IPS DF 6.9 (cell line): Measurements from ENCODE around the gene CCDC74A.
A peak's percentile ranks its signal among the peaks of the same experiment; 100 is the strongest.
"Not testable (repeated sequence)": the region's sequence is repeated elsewhere in the genome, so short reads cannot be mapped to it uniquely, and the experiment has no call there.

ENCODE experiments used
- DNase-seq: peaks from one replicate; pipeline ENCODE4 v3.0.0-alpha.2; 2013; ENCODE audit warnings: low read depth, low spot score
- H3K27ac ChIP-seq: one replicate; pipeline ENCODE4 v1.5.1; 2013; ENCODE audit warnings: low read length, control low read depth
- H3K27me3 ChIP-seq: 2 replicates; pipeline ENCODE4 v1.6.1; 2013; ENCODE audit warnings: mild to moderate bottlenecking, low read length; ENCODE audit not compliant: control insufficient read depth, insufficient read depth
- H3K36me3 ChIP-seq: 2 replicates; pipeline ENCODE4 v1.6.1; 2013; ENCODE audit warnings: low read length; ENCODE audit not compliant: control insufficient read depth, insufficient read depth
- H3K4me1 ChIP-seq: 2 replicates; pipeline ENCODE4 v1.6.1; 2013; ENCODE audit warnings: low read length; ENCODE audit not compliant: control insufficient read depth, insufficient read depth
- H3K4me3 ChIP-seq: 2 replicates; pipeline ENCODE4 v1.5.1; 2013; ENCODE audit warnings: mild to moderate bottlenecking, low read length
- H3K9me3 ChIP-seq: 2 replicates; pipeline ENCODE4 v1.6.1; 2013; ENCODE audit warnings: low read length, inconsistent platforms; ENCODE audit not compliant: control insufficient read depth, insufficient read depth
- WGBS: extraction: QIAGEN DNeasy Blood & Tissue Kit; methylation state at CpG from one replicate; pipeline ENCODE4 v1.1.7; 2013; ENCODE audit warnings: mixed read lengths, missing lambda C conversion rate; ENCODE audit not compliant: insufficient read length, insufficient coverage; 5-methylcytosine and 5-hydroxymethylcytosine counted together

CCDC74A gene

DNA sequence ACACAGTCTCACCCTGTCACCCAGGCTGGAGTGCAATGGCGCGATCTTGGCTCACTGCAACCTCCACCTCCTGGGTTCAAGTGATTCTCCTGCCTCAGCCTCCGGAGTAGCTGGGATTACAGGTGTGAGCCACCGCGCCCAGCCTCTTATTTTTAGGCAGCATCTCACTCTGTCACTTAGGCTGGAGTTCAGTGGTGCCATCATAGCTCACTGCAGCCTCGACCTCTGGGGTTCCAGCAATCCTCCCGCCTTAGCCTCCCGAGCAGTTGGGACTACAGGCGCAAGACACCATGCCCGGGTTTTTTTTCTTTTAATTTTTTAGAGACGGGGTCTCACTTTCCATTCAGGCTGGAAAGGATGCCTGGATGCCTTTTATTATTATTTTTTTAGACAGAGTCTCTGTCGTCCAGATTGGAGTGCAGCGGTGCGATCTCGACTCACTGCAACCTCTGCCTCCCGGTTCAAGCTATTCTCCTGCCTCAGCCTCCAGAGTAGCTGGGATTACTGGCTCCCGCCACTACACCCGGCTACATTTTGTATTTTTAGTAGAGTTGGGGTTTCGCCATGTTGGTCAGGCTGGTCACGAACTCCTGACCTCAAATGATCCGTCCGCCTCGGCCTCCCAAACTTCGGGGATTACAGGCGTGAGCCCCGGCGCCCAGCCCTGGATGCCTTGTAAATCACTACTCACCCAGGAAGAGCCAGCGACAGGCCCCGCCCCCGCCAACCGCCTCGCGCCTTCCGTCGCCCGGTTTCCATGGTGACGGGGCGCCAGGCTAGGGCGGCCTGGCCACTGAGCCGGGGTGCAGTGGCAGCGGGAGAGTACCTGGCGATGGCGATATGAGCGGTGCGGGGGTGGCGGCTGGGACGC is at the start of gene CCDC74A:
Gene CCDC74A, plus strand, starts transcription at position 758 of the 871 bp plus-strand sequence. Its CDS starts 83 bp downstream, at position 841.
- H3K4me3 ChIP-seq = peak within 1 kb of the TSS; percentile 53; the same call in 1 of the 2 replicates
- not testable (repeated sequence) for H3K9me3 ChIP-seq, H3K27me3 ChIP-seq, H3K27ac ChIP-seq, H3K36me3 ChIP-seq, DNase-seq, H3K4me1 ChIP-seq
- no CpG with 5 or more reads among the region's 47 CpGs for WGBS

DNA sequence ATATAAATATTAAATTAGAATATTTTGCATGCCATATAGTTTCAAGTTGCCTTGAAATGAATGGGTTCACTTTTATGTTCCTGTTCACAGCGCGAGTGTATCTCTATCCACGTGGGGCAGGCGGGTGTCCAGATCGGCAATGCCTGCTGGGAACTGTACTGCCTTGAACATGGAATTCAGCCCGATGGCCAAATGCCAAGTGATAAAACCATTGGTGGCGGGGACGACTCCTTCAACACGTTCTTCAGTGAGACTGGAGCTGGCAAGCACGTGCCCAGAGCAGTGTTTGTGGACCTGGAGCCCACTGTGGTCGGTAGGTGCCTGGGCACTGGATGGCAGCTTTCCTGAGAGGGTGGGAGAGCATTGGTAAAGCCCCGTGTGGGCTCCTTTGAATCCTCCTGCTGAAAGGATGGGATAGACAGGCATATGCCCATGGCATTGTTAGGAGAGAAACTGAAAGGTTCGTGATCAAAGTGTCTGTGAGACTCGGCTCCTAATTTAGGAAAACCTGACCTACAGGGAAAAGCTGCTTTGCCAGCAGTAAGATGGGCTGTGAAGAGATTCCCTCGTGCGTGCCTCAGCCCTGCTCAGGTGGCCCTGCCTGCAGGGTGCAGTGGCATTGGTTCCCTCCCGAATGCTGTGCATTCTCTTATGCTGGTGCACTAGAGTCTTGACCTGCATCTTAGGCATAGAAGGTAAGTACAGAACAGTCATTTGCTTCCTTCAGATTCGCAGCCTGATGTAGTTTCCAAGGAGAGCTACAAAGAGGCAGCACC is 49.4 kb upstream of the CCDC74A start:
- not testable (repeated sequence) for H3K9me3 ChIP-seq, H3K27ac ChIP-seq, H3K36me3 ChIP-seq, H3K27me3 ChIP-seq, H3K4me1 ChIP-seq, H3K4me3 ChIP-seq, DNase-seq
- no CpG with 5 or more reads among the region's 18 CpGs for WGBS

DNA sequence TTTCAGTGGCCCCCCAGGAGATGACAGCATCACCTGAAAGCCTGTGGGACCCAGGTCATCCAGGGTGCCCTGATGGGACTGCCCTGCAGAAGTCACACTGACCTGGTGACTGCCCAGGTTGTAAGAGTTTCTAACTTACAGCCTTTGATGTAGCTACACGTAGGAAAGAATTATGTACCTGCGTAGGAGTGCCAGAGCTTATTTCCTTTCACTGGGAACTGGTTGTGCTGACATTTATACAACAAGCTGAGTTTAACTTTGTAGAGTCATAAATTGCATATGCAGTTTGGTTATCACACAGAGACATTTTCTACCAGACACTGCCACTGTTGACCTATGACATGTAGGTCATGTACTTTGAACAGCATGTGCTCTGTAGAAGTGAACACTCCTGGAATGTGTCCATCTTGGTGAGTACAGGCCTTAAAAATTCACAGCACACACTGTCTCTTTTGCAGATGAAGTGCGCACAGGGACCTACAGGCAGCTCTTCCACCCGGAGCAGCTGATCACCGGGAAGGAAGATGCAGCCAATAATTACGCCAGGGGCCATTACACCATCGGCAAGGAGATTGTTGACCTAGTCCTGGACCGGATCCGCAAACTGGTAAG is 48.7 kb upstream of the CCDC74A start:
- not testable (repeated sequence) for H3K9me3 ChIP-seq, H3K27me3 ChIP-seq, H3K27ac ChIP-seq, H3K36me3 ChIP-seq, H3K4me3 ChIP-seq, DNase-seq, H3K4me1 ChIP-seq
- WGBS = no CpG with 5 or more reads among the region's 9 CpGs

DNA sequence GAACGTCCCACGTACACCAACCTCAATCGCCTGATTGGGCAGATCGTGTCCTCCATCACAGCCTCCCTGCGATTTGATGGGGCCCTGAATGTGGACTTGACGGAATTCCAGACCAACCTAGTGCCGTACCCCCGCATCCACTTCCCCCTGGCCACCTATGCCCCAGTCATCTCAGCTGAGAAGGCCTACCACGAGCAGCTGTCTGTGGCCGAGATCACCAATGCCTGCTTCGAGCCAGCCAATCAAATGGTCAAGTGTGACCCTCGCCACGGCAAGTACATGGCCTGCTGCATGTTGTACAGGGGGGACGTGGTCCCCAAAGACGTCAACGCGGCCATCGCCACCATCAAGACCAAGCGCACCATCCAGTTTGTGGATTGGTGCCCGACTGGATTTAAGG is 47.3 kb upstream of the CCDC74A start:
- H3K4me1 ChIP-seq, H3K36me3 ChIP-seq, DNase-seq, H3K27me3 ChIP-seq, H3K27ac ChIP-seq, H3K9me3 ChIP-seq, H3K4me3 ChIP-seq: not testable (repeated sequence)
- no CpG with 5 or more reads among the region's 20 CpGs for WGBS

DNA sequence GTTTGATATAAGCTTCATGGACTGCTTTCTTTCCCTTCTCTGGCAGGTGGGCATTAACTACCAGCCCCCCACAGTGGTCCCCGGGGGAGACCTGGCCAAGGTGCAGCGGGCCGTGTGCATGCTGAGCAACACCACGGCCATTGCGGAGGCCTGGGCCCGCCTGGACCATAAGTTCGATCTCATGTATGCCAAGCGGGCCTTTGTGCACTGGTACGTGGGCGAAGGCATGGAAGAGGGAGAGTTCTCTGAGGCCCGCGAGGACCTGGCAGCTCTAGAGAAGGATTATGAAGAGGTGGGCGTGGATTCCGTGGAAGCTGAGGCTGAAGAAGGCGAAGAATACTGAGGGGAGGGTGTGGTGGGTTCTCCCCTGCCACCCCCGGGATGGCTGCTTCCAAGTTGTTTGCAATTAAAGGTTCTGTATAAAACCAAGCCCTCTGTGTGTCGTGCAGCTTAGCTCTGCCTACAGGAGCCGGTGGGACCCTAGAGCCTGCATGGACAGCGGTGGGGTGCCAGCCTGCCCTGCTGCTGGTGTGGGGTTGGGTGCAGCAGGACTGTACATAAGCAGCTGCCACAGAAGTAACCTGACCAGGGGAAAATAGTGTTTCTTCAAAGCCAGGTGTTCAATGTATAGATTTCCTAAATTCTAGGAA is 45.1 kb upstream of the CCDC74A start:
- H3K4me1 ChIP-seq, H3K4me3 ChIP-seq, H3K36me3 ChIP-seq, DNase-seq, H3K27ac ChIP-seq, H3K27me3 ChIP-seq, H3K9me3 ChIP-seq: not testable (repeated sequence)
- no CpG with 5 or more reads among the region's 19 CpGs for WGBS

DNA sequence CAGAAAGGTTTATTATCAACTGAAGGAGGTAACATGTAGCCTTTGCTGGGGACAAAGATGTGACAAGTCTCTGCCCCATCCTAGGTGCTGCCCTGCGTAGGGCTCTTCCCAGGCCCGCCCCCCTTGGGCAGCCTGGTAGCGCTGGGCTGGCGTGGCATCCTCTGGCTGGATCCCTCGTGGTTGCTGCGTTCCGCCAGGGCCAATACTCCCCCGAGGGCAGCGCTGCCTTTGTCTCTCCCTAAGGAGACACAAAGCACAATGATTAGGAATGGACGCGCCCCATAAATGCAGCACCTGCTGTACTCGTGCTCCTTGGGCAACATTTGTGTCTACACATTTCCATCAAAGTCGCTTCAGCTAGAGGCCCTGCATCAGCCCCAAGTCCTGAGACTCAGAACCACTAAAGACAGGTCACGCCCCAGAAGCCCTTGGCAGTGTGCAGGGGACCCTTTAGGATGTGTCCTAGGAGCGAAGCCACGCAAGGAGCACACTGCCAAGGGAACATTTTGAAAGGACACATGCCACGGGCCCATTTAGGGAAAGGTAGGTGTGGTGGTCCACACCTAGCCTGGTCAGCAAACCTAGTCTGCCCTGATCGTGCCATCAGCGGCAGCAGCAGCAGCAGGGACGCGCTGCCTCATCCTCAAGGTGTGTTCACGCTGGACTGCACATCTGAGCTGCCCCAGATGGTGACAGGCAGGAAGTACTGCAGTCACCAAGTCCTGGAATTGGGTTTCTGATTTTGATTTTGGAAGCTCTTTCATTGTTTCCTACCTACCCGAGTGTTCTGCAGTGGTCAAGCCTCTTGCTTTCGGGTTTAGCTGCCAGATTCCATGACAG is 43.5 kb upstream of the CCDC74A start:
- not testable (repeated sequence) for H3K36me3 ChIP-seq, H3K4me3 ChIP-seq, DNase-seq, H3K27me3 ChIP-seq, H3K27ac ChIP-seq, H3K4me1 ChIP-seq, H3K9me3 ChIP-seq
- WGBS = no CpG with 5 or more reads among the region's 24 CpGs

DNA sequence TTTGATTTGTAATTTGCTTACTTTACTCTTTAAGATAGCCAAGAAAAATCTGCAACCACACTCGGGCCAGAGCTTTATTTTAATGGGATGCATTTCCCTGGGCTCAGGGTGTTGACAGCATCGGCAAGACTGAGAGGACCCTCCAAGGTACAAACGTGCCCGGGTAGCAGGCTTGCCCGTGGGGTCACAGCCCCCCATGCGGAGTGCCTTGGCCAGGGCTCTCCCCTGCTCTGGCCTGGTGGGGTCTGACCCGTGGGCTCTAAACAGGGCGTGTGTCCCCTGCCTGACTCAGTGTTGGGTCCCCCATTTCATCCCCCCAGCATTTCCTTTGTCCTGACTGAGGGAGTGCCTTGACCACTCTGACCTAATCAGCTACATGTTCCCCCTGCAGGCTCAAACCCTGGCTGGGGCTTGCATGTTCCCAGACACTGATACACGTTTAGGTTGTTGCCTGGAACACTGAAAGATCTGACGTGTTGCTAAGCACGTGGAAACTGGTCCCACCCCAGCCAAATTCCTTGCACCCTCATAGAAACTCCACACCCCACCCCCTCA is 42.7 kb upstream of the CCDC74A start:
- no CpG with 5 or more reads among the region's 11 CpGs for WGBS
- not testable (repeated sequence) for DNase-seq, H3K4me1 ChIP-seq, H3K27ac ChIP-seq, H3K9me3 ChIP-seq, H3K36me3 ChIP-seq, H3K4me3 ChIP-seq, H3K27me3 ChIP-seq

DNA sequence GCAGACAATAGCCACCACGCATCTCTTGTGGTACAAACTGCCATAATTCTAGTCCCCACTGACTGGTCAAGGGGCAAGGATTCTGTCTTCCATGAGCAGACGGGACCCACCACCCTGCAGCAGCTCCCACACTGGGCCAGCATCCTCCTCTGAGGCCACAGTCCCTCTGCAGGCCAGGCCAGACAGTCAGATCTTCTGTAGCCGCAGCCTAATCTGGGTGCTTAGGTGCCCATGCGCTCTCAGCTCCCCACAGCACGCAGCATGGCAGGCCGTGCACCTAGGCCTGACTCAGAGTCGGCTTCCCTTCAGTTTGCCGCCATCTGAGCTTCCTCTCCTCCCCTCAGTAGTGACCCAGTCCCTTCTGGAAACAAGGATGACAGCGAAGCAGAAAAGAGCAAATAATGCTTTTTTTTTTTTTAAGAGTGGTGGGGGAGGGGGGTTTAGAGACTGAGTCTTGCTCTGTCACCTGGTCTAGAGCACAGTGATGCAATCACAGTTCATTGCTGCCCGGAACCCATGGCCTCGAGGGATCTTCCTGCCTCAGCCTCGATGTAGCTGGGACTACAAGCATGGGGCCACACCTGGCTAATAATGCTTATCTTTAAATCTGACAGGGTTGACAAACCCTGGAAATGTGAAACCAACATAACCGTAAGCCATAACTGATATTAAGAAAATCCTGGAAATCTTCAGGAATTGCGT is 41.3 kb upstream of the CCDC74A start:
- H3K4me1 ChIP-seq, H3K9me3 ChIP-seq, H3K27ac ChIP-seq, H3K4me3 ChIP-seq, H3K27me3 ChIP-seq, H3K36me3 ChIP-seq, DNase-seq: not testable (repeated sequence)
- no CpG with 5 or more reads among the region's 14 CpGs for WGBS
